Calu3 (cell line): ENCODE data around the gene UMOD. TPM values are rescaled to one million over a fixed set of nuclear protein-coding genes. Genes with fewer than 3 reads are reported as not detected.

ENCODE experiments used
- BruUV-seq: library from RNA; stranded (reverse); fragments of 400-500 nt; replicated peaks from 2 replicates; lab custom pipeline; 2021; lab: Mats Ljungman, UMichigan
- CTCF ChIA-PET: fragments of 300-600 bp; sonication (Branson Sonifier 250); formaldehyde crosslinking; loops from one replicate; lab custom pipeline; 2022; ENCODE audit warnings: antibody characterized with exemption; lab: Charles Lee
- DNase-seq: peaks from one replicate; pipeline ENCODE4 v3.0.0; 2022
- H3K27ac Mint-ChIP-seq: one replicate; pipeline ENCODE4 v1.8.0; 2022; ENCODE audit warnings: mixed read lengths; ENCODE audit not compliant: unreplicated experiment
- H3K27me3 Mint-ChIP-seq: one replicate; pipeline ENCODE4 v1.8.0; 2022; ENCODE audit warnings: mixed read lengths; ENCODE audit not compliant: unreplicated experiment
- H3K36me3 Mint-ChIP-seq: one replicate; pipeline ENCODE4 v1.8.0; 2022; ENCODE audit warnings: mild to moderate bottlenecking, moderate library complexity, mixed read lengths; ENCODE audit not compliant: insufficient read depth, unreplicated experiment
- H3K4me1 Mint-ChIP-seq: one replicate; pipeline ENCODE4 v1.8.0; 2022; ENCODE audit warnings: mild to moderate bottlenecking, low read depth, mixed read lengths; ENCODE audit not compliant: unreplicated experiment
- H3K4me3 Mint-ChIP-seq: one replicate; pipeline ENCODE4 v1.8.0; 2022; ENCODE audit warnings: mild to moderate bottlenecking, low read depth, moderate library complexity, mixed read lengths; ENCODE audit not compliant: unreplicated experiment
- H3K9me3 Mint-ChIP-seq: one replicate; pipeline ENCODE4 v1.8.0; 2022; ENCODE audit warnings: low read depth, mixed read lengths; ENCODE audit not compliant: unreplicated experiment
- CTCF ChIP-seq: fragments of 200-600 bp; IDR thresholded peaks from one replicate; pipeline ENCODE4 v1.8.0; 2022; ENCODE audit warnings: antibody characterized with exemption; ENCODE audit not compliant: unreplicated experiment
- intact Hi-C: fragments of 100-400 bp; cut with micrococcal nuclease; formaldehyde crosslinking; loops from one replicate; pipeline ENCODE4 v1.10.0; 2022; ENCODE audit not compliant: unreplicated experiment
- total RNA-seq: library from RNA; stranded (reverse); gene quantifications from 2 replicates; pipeline ENCODE4 v1.2.3, GENCODE V29; 2022

Gene UMOD
- total RNA-seq, 1 experiment from 2014 or later = not detected

- no TSS peak for BruUV-seq
- Mint-ChIP-seq H3K4me1 (no peaks in the 10 kb centered on the region), H3K27ac (no peak overlapping the region), H3K27me3 (peaks cover 78% of the 10 kb centered on the region), H3K9me3 (no peaks in the 10 kb centered on the region), H3K4me3 (no peak overlapping the region), H3K36me3 (no peaks in the 10 kb centered on the region)
- CTCF ChIA-PET = interaction anchor here (3.9 kb wide), 1 partner anchor 391 kb away, joined by 155 read pairs; no protein-coding TSS in a partner anchor
- TF ChIP-seq CTCF = no peak
- no peak for DNase-seq
- intact Hi-C loops = no loop called here
Observed at GRCh38 chr16:20298452-20298851, 54.1 kb downstream of the UMOD start.

- no peak for DNase-seq
- Mint-ChIP-seq H3K36me3 (no peaks in the 10 kb centered on the region), H3K4me1 (no peaks in the 10 kb centered on the region), H3K27me3 (peaks cover 66% of the 10 kb centered on the region), H3K27ac (no peak overlapping the region), H3K4me3 (no peak overlapping the region), H3K9me3 (no peaks in the 10 kb centered on the region)
- no peak for TF ChIP-seq CTCF
- BruUV-seq = no TSS peak
- CTCF ChIA-PET = interaction anchor here (0.6 to 1.1 kb wide), 4 partner anchors 9 to 708 kb away, joined by 3 read pairs; no protein-coding TSS in a partner anchor
- intact Hi-C loops = no loop called here
Observed at GRCh38 chr16:20291208-20292206, 61.0 kb downstream of the UMOD start.

DNA sequence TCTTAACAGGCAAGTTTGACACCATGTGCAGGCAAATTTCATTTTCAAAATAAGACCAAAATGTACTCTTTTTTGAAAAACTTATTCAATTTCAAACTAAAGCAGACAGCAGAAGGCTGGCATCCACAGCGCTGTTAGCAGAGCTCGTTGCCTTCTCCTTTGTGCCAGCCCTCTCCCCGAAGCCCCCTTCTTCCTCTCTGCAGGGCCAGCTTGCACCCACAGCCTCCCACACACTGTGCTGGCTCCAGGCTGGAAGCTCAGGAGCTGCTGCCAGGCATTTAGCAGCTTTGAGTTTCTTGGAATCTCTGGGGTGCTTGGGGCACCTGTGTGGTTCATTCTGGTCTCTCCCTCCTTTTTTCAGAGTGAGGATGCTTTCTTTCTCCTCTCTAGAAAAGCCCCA is 62.9 kb downstream of the UMOD start:
- no peak for DNase-seq
- no TSS peak for BruUV-seq
- H3K9me3 Mint-ChIP-seq = no peaks in the 10 kb centered on the region
- CTCF ChIA-PET = interaction anchor here (0.6 to 1.3 kb wide), 2 partner anchors 11 to 290 kb away, joined by 3 to 7 read pairs; no protein-coding TSS in a partner anchor
- no peak for TF ChIP-seq CTCF
- intact Hi-C loops = loop anchor here (10.0 kb wide), 1 partner anchor 695 kb away; no protein-coding TSS in a partner anchor
- no peak overlapping the region for H3K27ac Mint-ChIP-seq
- H3K27me3 Mint-ChIP-seq = peaks cover 61% of the 10 kb centered on the region
- H3K36me3 Mint-ChIP-seq = no peaks in the 10 kb centered on the region
- no peaks in the 10 kb centered on the region for H3K4me1 Mint-ChIP-seq
- no peak overlapping the region for H3K4me3 Mint-ChIP-seq

GRCh38 chr16:20285993-20286499 is 66.5 kb downstream of the UMOD start:
- no peaks in the 10 kb centered on the region for H3K4me1 Mint-ChIP-seq
- intact Hi-C loops = loop anchor here (10.0 kb wide), 1 partner anchor 691 kb away; no protein-coding TSS in a partner anchor
- TF ChIP-seq CTCF = no peak
- peaks cover 40% of the 10 kb centered on the region for H3K27me3 Mint-ChIP-seq
- DNase-seq = no peak
- CTCF ChIA-PET = interaction anchor here (0.6 to 0.8 kb wide), 2 partner anchors 14 to 378 kb away, joined by 3 to 6 read pairs; no protein-coding TSS in a partner anchor
- H3K36me3 Mint-ChIP-seq = no peaks in the 10 kb centered on the region
- no peak overlapping the region for H3K4me3 Mint-ChIP-seq
- BruUV-seq = no TSS peak
- H3K9me3 Mint-ChIP-seq = no peaks in the 10 kb centered on the region
- no peak overlapping the region for H3K27ac Mint-ChIP-seq

Other genes starting within 250 kb of the UMOD start
- not detected in 2 replicates for gene GP2, start 25.2 kb downstream of the UMOD start, total RNA-seq
- not detected in 2 replicates for gene PDILT, start 52.0 kb upstream of the UMOD start, total RNA-seq
- not detected in 2 replicates for gene ACSM5, start 56.8 kb upstream of the UMOD start, total RNA-seq
- not detected in 2 replicates for gene ACSM2A, start 98.8 kb upstream of the UMOD start, total RNA-seq
- not detected in 2 replicates for gene ACSM2B, start 223.7 kb upstream of the UMOD start, total RNA-seq